ENCODE results near the gene MKNK1.

Gene MKNK1

GRCh38 chr1:46592823-46593222, 11.2 kb downstream of the MKNK1 start:
- Histone ChIP-seq H3K9me3 (ENCODE audit: control insufficient read depth, insufficient read depth, low read depth, low read length) (no peaks in the 10 kb centered on the region), H3K4me3 (ENCODE audit: low read depth, low read length) (no peak overlapping the region), H3K9ac (ENCODE audit: low read length) (no peak overlapping the region), H3K4me1 (ENCODE audit: control insufficient read depth, insufficient read depth, low read length) (no peaks in the 10 kb centered on the region; the same call in 1 of the 2 replicates), H3K36me3 (ENCODE audit: control insufficient read depth, insufficient read depth, low read length) (peaks cover 43% of the 10 kb centered on the region), H3K27ac (ENCODE audit: low read depth, low read length) (no peak overlapping the region), H3K27me3 (ENCODE audit: control insufficient read depth, insufficient read depth, low read length) (no peaks in the 10 kb centered on the region)

DNA sequence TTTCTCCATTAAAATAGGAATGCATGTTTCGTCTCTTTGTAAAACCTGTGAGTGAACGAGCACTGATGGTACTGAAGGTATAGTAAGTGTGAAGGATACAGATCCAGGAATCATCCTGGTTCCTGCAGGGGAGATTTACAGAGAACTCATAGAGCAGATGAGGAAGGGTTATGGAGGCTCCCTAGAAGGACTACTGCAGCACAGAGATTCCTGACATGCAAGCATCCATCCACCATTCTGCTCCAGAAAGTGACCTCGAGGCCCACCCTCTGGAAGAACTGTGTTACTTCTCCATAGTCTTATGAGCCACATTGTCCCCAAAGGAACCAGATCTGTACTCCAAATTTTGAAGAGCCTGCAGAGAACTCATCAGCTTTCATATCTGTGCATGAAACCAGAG, 14.5 kb downstream of the MKNK1 start:
- Histone ChIP-seq H3K9me3 (ENCODE audit: control insufficient read depth, insufficient read depth, low read depth, low read length) (no peaks in the 10 kb centered on the region), H3K4me1 (ENCODE audit: control insufficient read depth, insufficient read depth, low read length) (no peaks in the 10 kb centered on the region), H3K27me3 (ENCODE audit: control insufficient read depth, insufficient read depth, low read length) (no peaks in the 10 kb centered on the region), H3K27ac (ENCODE audit: low read depth, low read length) (no peak overlapping the region), H3K36me3 (ENCODE audit: control insufficient read depth, insufficient read depth, low read length) (peaks cover 48% of the 10 kb centered on the region), H3K4me3 (ENCODE audit: low read depth, low read length) (no peak overlapping the region), H3K9ac (ENCODE audit: low read length) (no peak overlapping the region)

- Histone ChIP-seq H3K9ac (ENCODE audit: low read length) (no peak overlapping the region), H3K9me3 (ENCODE audit: control insufficient read depth, insufficient read depth, low read depth, low read length) (no peaks in the 10 kb centered on the region), H3K36me3 (ENCODE audit: control insufficient read depth, insufficient read depth, low read length) (peaks cover 40% of the 10 kb centered on the region), H3K4me1 (ENCODE audit: control insufficient read depth, insufficient read depth, low read length) (no peaks in the 10 kb centered on the region), H3K27ac (ENCODE audit: low read depth, low read length) (no peak overlapping the region), H3K4me3 (ENCODE audit: low read depth, low read length) (no peak overlapping the region), H3K27me3 (ENCODE audit: control insufficient read depth, insufficient read depth, low read length) (no peaks in the 10 kb centered on the region)
Observed at GRCh38 chr1:46587069-46587468, 17.0 kb downstream of the MKNK1 start.

DNA sequence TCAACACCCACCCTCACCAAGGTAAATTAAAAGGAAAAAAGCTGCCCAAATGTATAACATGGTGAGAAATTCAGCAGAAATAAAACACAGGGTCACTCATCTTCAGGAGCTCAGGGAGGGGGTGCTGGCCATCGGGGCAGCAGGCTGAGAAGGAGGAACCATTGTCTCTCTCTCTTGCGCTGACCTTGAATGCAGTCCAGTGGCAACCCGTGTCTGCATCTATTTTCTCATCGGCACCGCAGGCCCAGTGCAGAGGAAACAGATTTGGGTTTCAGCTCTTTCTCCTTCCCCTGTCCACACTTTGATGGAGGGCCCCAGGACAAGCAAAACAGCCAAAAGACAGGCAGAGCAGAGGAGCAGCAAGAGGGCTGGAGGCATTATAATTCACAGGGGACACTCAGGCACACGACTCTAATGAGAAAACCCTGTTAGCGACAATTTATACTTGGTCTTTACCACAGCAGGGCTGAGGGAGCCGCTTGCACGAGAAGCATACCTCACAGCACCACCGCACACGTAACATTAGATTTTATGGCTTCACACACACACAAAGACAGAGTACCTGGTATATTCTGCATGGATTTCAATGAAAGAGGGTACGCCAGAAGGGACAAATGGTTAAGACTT, 18.6 kb downstream of the MKNK1 start:
- H3K9me3 ChIP-seq (ENCODE audit: control insufficient read depth, insufficient read depth, low read depth, low read length) = no peaks in the 10 kb centered on the region
- H3K27me3 ChIP-seq (ENCODE audit: control insufficient read depth, insufficient read depth, low read length) = no peaks in the 10 kb centered on the region
- H3K4me1 ChIP-seq (ENCODE audit: control insufficient read depth, insufficient read depth, low read length) = no peaks in the 10 kb centered on the region
- no peak overlapping the region for H3K4me3 ChIP-seq (ENCODE audit: low read depth, low read length)
- H3K9ac ChIP-seq (ENCODE audit: low read length) = no peak overlapping the region
- peaks cover 35% of the 10 kb centered on the region; the same call in 1 of the 2 replicates for H3K36me3 ChIP-seq (ENCODE audit: control insufficient read depth, insufficient read depth, low read length)
- no peak overlapping the region for H3K27ac ChIP-seq (ENCODE audit: low read depth, low read length)

GRCh38 chr1:46583494-46583893, 20.6 kb downstream of the MKNK1 start:
- peaks cover 29% of the 10 kb centered on the region; the same call in 1 of the 2 replicates for H3K36me3 ChIP-seq (ENCODE audit: control insufficient read depth, insufficient read depth, low read length)
- H3K9ac ChIP-seq (ENCODE audit: low read length) = no peak overlapping the region
- no peak overlapping the region for H3K27ac ChIP-seq (ENCODE audit: low read depth, low read length)

DNA sequence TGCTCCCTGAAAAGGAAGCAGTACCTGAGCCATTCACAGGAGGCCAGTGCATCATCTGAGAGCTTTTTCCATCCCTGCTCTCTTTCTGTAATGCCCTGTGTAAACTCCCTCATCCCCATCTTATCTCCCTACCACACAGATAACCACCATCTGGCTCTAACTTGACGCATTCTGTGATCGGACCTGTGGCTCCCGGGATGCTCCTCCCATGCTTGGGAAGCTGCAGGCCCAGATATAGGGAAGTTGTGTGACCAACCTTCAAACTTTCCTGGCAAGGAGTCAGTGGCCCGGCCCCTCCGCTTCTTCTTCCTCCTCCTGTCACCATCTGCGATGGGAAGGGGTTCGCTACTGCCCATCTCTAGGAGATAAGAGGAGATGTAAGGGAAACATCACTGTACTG, 21.1 kb downstream of the MKNK1 start:
- no peaks in the 10 kb centered on the region for H3K4me1 ChIP-seq (ENCODE audit: control insufficient read depth, insufficient read depth, low read length)
- no peaks in the 10 kb centered on the region for H3K9me3 ChIP-seq (ENCODE audit: control insufficient read depth, insufficient read depth, low read depth, low read length)
- H3K36me3 ChIP-seq (ENCODE audit: control insufficient read depth, insufficient read depth, low read length) = peaks cover 29% of the 10 kb centered on the region; the same call in 1 of the 2 replicates
- H3K27ac ChIP-seq (ENCODE audit: low read depth, low read length) = no peak overlapping the region
- no peaks in the 10 kb centered on the region for H3K27me3 ChIP-seq (ENCODE audit: control insufficient read depth, insufficient read depth, low read length)
- H3K4me3 ChIP-seq (ENCODE audit: low read depth, low read length) = no peak overlapping the region
- H3K9ac ChIP-seq (ENCODE audit: low read length) = no peak overlapping the region

More at GRCh38 chr1:46583494-46583893, 20.6 kb downstream of the MKNK1 start:
- H3K27me3 ChIP-seq (ENCODE audit: control insufficient read depth, insufficient read depth, low read length) = no peaks in the 10 kb centered on the region
- H3K4me1 ChIP-seq (ENCODE audit: control insufficient read depth, insufficient read depth, low read length) = no peaks in the 10 kb centered on the region
- no peaks in the 10 kb centered on the region for H3K9me3 ChIP-seq (ENCODE audit: control insufficient read depth, insufficient read depth, low read depth, low read length)
- H3K4me3 ChIP-seq (ENCODE audit: low read depth, low read length) = no peak overlapping the region

DNA sequence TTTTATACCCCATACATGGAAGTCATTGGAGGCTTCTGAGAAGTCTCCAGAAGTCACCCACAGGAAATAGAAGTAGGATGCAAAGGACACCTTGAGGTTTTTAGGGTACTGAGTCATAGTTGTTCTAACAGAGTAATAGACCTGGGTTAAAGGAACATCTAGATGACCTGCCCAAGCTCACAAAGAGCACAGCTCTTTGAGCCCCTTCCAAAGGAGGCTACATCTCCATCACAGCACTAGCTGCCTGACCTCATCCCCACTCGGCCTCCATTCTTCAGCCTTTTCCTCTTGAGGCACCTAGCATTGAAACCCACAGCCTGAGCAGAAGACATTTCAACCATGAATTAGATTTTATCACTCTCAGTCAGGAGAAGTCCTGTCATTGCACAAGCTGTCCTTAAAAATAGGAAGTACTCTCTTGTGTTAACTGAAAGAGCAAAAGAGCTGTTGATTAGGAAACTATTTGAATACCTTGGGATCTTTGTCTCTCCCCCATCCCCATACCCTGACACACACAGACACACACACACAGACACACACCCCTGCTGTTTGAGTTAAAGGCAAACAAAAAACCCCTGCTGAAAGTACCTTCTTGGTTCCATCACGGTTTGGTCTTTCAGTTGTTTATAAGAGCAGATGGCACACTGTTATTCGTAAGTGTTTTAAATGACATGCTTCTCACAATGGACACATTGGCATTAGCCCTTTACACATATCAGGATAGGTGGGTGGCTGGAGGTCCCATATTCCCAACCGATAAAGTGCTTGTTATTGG, 22.2 kb downstream of the MKNK1 start:
- H3K27me3 ChIP-seq (ENCODE audit: control insufficient read depth, insufficient read depth, low read length) = no peaks in the 10 kb centered on the region
- H3K4me3 ChIP-seq (ENCODE audit: low read depth, low read length) = no peak overlapping the region
- no peak overlapping the region for H3K27ac ChIP-seq (ENCODE audit: low read depth, low read length)
- H3K4me1 ChIP-seq (ENCODE audit: control insufficient read depth, insufficient read depth, low read length) = no peaks in the 10 kb centered on the region
- no peaks in the 10 kb centered on the region for H3K9me3 ChIP-seq (ENCODE audit: control insufficient read depth, insufficient read depth, low read depth, low read length)
- H3K36me3 ChIP-seq (ENCODE audit: control insufficient read depth, insufficient read depth, low read length) = peaks cover 32% of the 10 kb centered on the region; the same call in 1 of the 2 replicates
- no peak overlapping the region for H3K9ac ChIP-seq (ENCODE audit: low read length)

- Histone ChIP-seq H3K4me3 (ENCODE audit: low read depth, low read length) (no peak overlapping the region), H3K36me3 (ENCODE audit: control insufficient read depth, insufficient read depth, low read length) (peaks cover 31% of the 10 kb centered on the region; the same call in 1 of the 2 replicates), H3K4me1 (ENCODE audit: control insufficient read depth, insufficient read depth, low read length) (peaks cover 10% of the 10 kb centered on the region), H3K9me3 (ENCODE audit: control insufficient read depth, insufficient read depth, low read depth, low read length) (no peaks in the 10 kb centered on the region), H3K9ac (ENCODE audit: low read length) (no peak overlapping the region), H3K27me3 (ENCODE audit: control insufficient read depth, insufficient read depth, low read length) (no peaks in the 10 kb centered on the region), H3K27ac (ENCODE audit: low read depth, low read length) (no peak overlapping the region)
Observed at GRCh38 chr1:46580140-46580903, 23.7 kb downstream of the MKNK1 start.

GRCh38 chr1:46577671-46578070, 26.4 kb downstream of the MKNK1 start:
- Histone ChIP-seq H3K27me3 (ENCODE audit: control insufficient read depth, insufficient read depth, low read length) (no peaks in the 10 kb centered on the region), H3K36me3 (ENCODE audit: control insufficient read depth, insufficient read depth, low read length) (peaks cover 30% of the 10 kb centered on the region; the same call in 1 of the 2 replicates), H3K9me3 (ENCODE audit: control insufficient read depth, insufficient read depth, low read depth, low read length) (no peaks in the 10 kb centered on the region), H3K9ac (ENCODE audit: low read length) (no peak overlapping the region), H3K4me1 (ENCODE audit: control insufficient read depth, insufficient read depth, low read length) (peaks cover 13% of the 10 kb centered on the region), H3K4me3 (ENCODE audit: low read depth, low read length) (no peak overlapping the region), H3K27ac (ENCODE audit: low read depth, low read length) (no peak overlapping the region)

- Histone ChIP-seq H3K9ac (ENCODE audit: low read length) (no peak overlapping the region), H3K4me3 (ENCODE audit: low read depth, low read length) (no peak overlapping the region), H3K9me3 (ENCODE audit: control insufficient read depth, insufficient read depth, low read depth, low read length) (no peaks in the 10 kb centered on the region), H3K36me3 (ENCODE audit: control insufficient read depth, insufficient read depth, low read length) (peaks cover 24% of the 10 kb centered on the region; the same call in 1 of the 2 replicates), H3K4me1 (ENCODE audit: control insufficient read depth, insufficient read depth, low read length) (peaks cover 13% of the 10 kb centered on the region), H3K27ac (ENCODE audit: low read depth, low read length) (no peak overlapping the region), H3K27me3 (ENCODE audit: control insufficient read depth, insufficient read depth, low read length) (no peaks in the 10 kb centered on the region)
Observed at GRCh38 chr1:46576596-46576995, 27.5 kb downstream of the MKNK1 start.

Data from HUES6 (cell line).